ENCODE results near the gene EPN2. TPM values are rescaled to one million over a fixed set of nuclear protein-coding genes. Genes with fewer than 3 reads are reported as not detected.

Gene EPN2
- total RNA-seq, 1 donor from 2014 or later: 9.3 TPM

- H3K27me3 Mint-ChIP-seq (ENCODE audit: insufficient read depth): peaks cover 18% of the 10 kb centered on the region
- no peaks in the 10 kb centered on the region for H3K4me1 Mint-ChIP-seq (ENCODE audit: low read depth)
- H3K36me3 Mint-ChIP-seq (ENCODE audit: low read depth): no peaks in the 10 kb centered on the region
- no peak overlapping the region for H3K4me3 Mint-ChIP-seq
- DNase-seq (ENCODE audit: low spot score): no peak
- intact Hi-C loops (cut with micrococcal nuclease): no loop called here
- no peak overlapping the region for H3K27ac Mint-ChIP-seq
- no peaks in the 10 kb centered on the region for H3K9me3 Mint-ChIP-seq
Observed at GRCh38 chr17:19248151-19248927, 11.2 kb downstream of the EPN2 start.

GRCh38 chr17:19248928-19249574 lies 11.9 kb downstream of the EPN2 start:
- H3K36me3 Mint-ChIP-seq (ENCODE audit: low read depth): no peaks in the 10 kb centered on the region
- no peaks in the 10 kb centered on the region for H3K9me3 Mint-ChIP-seq
- peaks cover 23% of the 10 kb centered on the region for H3K27me3 Mint-ChIP-seq (ENCODE audit: insufficient read depth)
- DNase-seq (ENCODE audit: low spot score): no peak
- H3K4me1 Mint-ChIP-seq (ENCODE audit: low read depth): no peaks in the 10 kb centered on the region
- no peak overlapping the region for H3K27ac Mint-ChIP-seq
- intact Hi-C loops (cut with micrococcal nuclease): no loop called here
- H3K4me3 Mint-ChIP-seq: no peak overlapping the region

GRCh38 chr17:19249681-19250080 lies 12.5 kb downstream of the EPN2 start:
- no peak overlapping the region for H3K4me3 Mint-ChIP-seq

GRCh38 chr17:19250421-19251173 lies 13.4 kb downstream of the EPN2 start:
- intact Hi-C loops (cut with micrococcal nuclease): no loop called here
- no peaks in the 10 kb centered on the region for H3K4me1 Mint-ChIP-seq (ENCODE audit: low read depth)
- no peak overlapping the region for H3K4me3 Mint-ChIP-seq
- H3K27me3 Mint-ChIP-seq (ENCODE audit: insufficient read depth): peaks cover 23% of the 10 kb centered on the region
- no peaks in the 10 kb centered on the region for H3K9me3 Mint-ChIP-seq
- no peak for DNase-seq (ENCODE audit: low spot score)
- H3K36me3 Mint-ChIP-seq (ENCODE audit: low read depth): no peaks in the 10 kb centered on the region
- H3K27ac Mint-ChIP-seq: no peak overlapping the region

More at GRCh38 chr17:19249681-19250080, 12.5 kb downstream of the EPN2 start:
- peaks cover 23% of the 10 kb centered on the region for H3K27me3 Mint-ChIP-seq (ENCODE audit: insufficient read depth)
- no peaks in the 10 kb centered on the region for H3K36me3 Mint-ChIP-seq (ENCODE audit: low read depth)
- intact Hi-C loops (cut with micrococcal nuclease): no loop called here
- no peaks in the 10 kb centered on the region for H3K9me3 Mint-ChIP-seq
- H3K27ac Mint-ChIP-seq: no peak overlapping the region
- H3K4me1 Mint-ChIP-seq (ENCODE audit: low read depth): no peaks in the 10 kb centered on the region
- DNase-seq (ENCODE audit: low spot score): no peak

GRCh38 chr17:19253112-19253511 lies 15.9 kb downstream of the EPN2 start:
- Mint-ChIP-seq H3K27me3 (ENCODE audit: insufficient read depth) (peaks cover 28% of the 10 kb centered on the region), H3K36me3 (ENCODE audit: low read depth) (no peaks in the 10 kb centered on the region), H3K4me1 (ENCODE audit: low read depth) (no peaks in the 10 kb centered on the region), H3K27ac (no peak overlapping the region), H3K4me3 (no peak overlapping the region), H3K9me3 (no peaks in the 10 kb centered on the region)
- intact Hi-C loops (cut with micrococcal nuclease): no loop called here
- DNase-seq (ENCODE audit: low spot score): no peak

- Mint-ChIP-seq H3K4me3 (no peak overlapping the region), H3K27ac (no peak overlapping the region), H3K4me1 (ENCODE audit: low read depth) (no peaks in the 10 kb centered on the region), H3K27me3 (ENCODE audit: insufficient read depth) (peaks cover 28% of the 10 kb centered on the region), H3K9me3 (no peaks in the 10 kb centered on the region), H3K36me3 (ENCODE audit: low read depth) (no peaks in the 10 kb centered on the region)
- intact Hi-C loops (cut with micrococcal nuclease): no loop called here
- DNase-seq (ENCODE audit: low spot score): no peak
Observed at GRCh38 chr17:19254651-19255050, 17.5 kb downstream of the EPN2 start.

- DNase-seq (ENCODE audit: low spot score): no peak
- intact Hi-C loops (cut with micrococcal nuclease): no loop called here
- H3K27me3 Mint-ChIP-seq (ENCODE audit: insufficient read depth): peaks cover 30% of the 10 kb centered on the region
- H3K4me3 Mint-ChIP-seq: no peak overlapping the region
- H3K4me1 Mint-ChIP-seq (ENCODE audit: low read depth): no peaks in the 10 kb centered on the region
- no peaks in the 10 kb centered on the region for H3K9me3 Mint-ChIP-seq
- H3K36me3 Mint-ChIP-seq (ENCODE audit: low read depth): no peaks in the 10 kb centered on the region
- H3K27ac Mint-ChIP-seq: no peak overlapping the region
Observed at GRCh38 chr17:19255279-19255678, 18.1 kb downstream of the EPN2 start.

- peaks cover 27% of the 10 kb centered on the region for H3K27me3 Mint-ChIP-seq (ENCODE audit: insufficient read depth)
- no peak for DNase-seq (ENCODE audit: low spot score)
- no peak overlapping the region for H3K27ac Mint-ChIP-seq
- no peak overlapping the region for H3K4me3 Mint-ChIP-seq
- no peaks in the 10 kb centered on the region for H3K36me3 Mint-ChIP-seq (ENCODE audit: low read depth)
- intact Hi-C loops (cut with micrococcal nuclease): no loop called here
- H3K9me3 Mint-ChIP-seq: no peaks in the 10 kb centered on the region
- H3K4me1 Mint-ChIP-seq (ENCODE audit: low read depth): no peaks in the 10 kb centered on the region
Observed at GRCh38 chr17:19258371-19258770, 21.2 kb downstream of the EPN2 start.

GRCh38 chr17:19260958-19261357 lies 23.8 kb downstream of the EPN2 start:
- peaks cover 29% of the 10 kb centered on the region for H3K27me3 Mint-ChIP-seq (ENCODE audit: insufficient read depth)
- intact Hi-C loops (cut with micrococcal nuclease): no loop called here
- no peak overlapping the region for H3K27ac Mint-ChIP-seq
- DNase-seq (ENCODE audit: low spot score): no peak
- H3K9me3 Mint-ChIP-seq: no peaks in the 10 kb centered on the region
- no peaks in the 10 kb centered on the region for H3K36me3 Mint-ChIP-seq (ENCODE audit: low read depth)
- H3K4me1 Mint-ChIP-seq (ENCODE audit: low read depth): no peaks in the 10 kb centered on the region
- H3K4me3 Mint-ChIP-seq: no peak overlapping the region

- intact Hi-C loops (cut with micrococcal nuclease): no loop called here
- H3K9me3 Mint-ChIP-seq: no peaks in the 10 kb centered on the region
- no peak overlapping the region for H3K4me3 Mint-ChIP-seq
- no peak overlapping the region for H3K27ac Mint-ChIP-seq
- DNase-seq (ENCODE audit: low spot score): no peak
- no peaks in the 10 kb centered on the region for H3K4me1 Mint-ChIP-seq (ENCODE audit: low read depth)
- H3K27me3 Mint-ChIP-seq (ENCODE audit: insufficient read depth): peaks cover 28% of the 10 kb centered on the region
- no peaks in the 10 kb centered on the region for H3K36me3 Mint-ChIP-seq (ENCODE audit: low read depth)
Observed at GRCh38 chr17:19261426-19261825, 24.3 kb downstream of the EPN2 start.

- Mint-ChIP-seq H3K9me3 (no peaks in the 10 kb centered on the region), H3K4me1 (ENCODE audit: low read depth) (no peaks in the 10 kb centered on the region), H3K4me3 (no peak overlapping the region), H3K27ac (no peak overlapping the region), H3K27me3 (ENCODE audit: insufficient read depth) (peaks cover 16% of the 10 kb centered on the region), H3K36me3 (ENCODE audit: low read depth) (no peaks in the 10 kb centered on the region)
- intact Hi-C loops (cut with micrococcal nuclease): no loop called here
- no peak for DNase-seq (ENCODE audit: low spot score)
Observed at GRCh38 chr17:19262650-19263631, 25.8 kb downstream of the EPN2 start.

- no peak for DNase-seq (ENCODE audit: low spot score)
- Mint-ChIP-seq H3K9me3 (no peaks in the 10 kb centered on the region), H3K27ac (no peak overlapping the region), H3K36me3 (ENCODE audit: low read depth) (no peaks in the 10 kb centered on the region), H3K27me3 (ENCODE audit: insufficient read depth) (peaks cover 17% of the 10 kb centered on the region), H3K4me3 (no peak overlapping the region), H3K4me1 (ENCODE audit: low read depth) (no peaks in the 10 kb centered on the region)
- intact Hi-C loops (cut with micrococcal nuclease): no loop called here
Observed at GRCh38 chr17:19263641-19264051, 26.5 kb downstream of the EPN2 start.
